SK-N-SH (cell line): Measurements from ENCODE around the gene METTL27. TPM values are rescaled to one million over a fixed set of nuclear protein-coding genes. Genes with fewer than 3 reads are reported as not detected.

ENCODE experiments used
- CTCF ChIA-PET: fragments of 300-600, 350-600 bp; formaldehyde crosslinking; extraction: SDS; loops from one replicate; lab custom pipeline; 2021; lab: Yijun Ruan, JAX
- POLR2A ChIA-PET: fragments of 350-600 bp; sonication (Branson Sonifier 250); formaldehyde crosslinking; extraction: SDS; loops from one replicate; lab custom pipeline; 2020; ENCODE audit warnings: antibody characterized with exemption, inconsistent platforms; lab: Yijun Ruan, JAX
- DNase-seq: peaks from one replicate; pipeline ENCODE4 v3.0.0; 2012
- H2AFZ ChIP-seq: fragments of 200-600 bp; sonication (generic); 2 replicates; pipeline ENCODE4 v1.8.1; 2016; ENCODE audit warnings: antibody characterized with exemption, mild to moderate bottlenecking, low read depth
- H3F3A ChIP-seq: fragments of 200-600 bp; sonication (generic); replicated peaks from 2 replicates; pipeline ENCODE3; 2016; ENCODE audit warnings: antibody characterized with exemption, mild to moderate bottlenecking; ENCODE audit not compliant: insufficient read depth
- H3K27ac ChIP-seq, 2 experiments: fragments of 200-500 bp in 1 of 2; fragments of 200-600 bp in 1 of 2; sonication (Bioruptor generic) in 1 of 2; sonication (generic), shearing (Covaris generic) in 1 of 2; 2 replicates each; pipeline versions ENCODE4 v1.5.1 to v1.6.1; 2014 to 2016; ENCODE audit warnings: low read depth in 2 of 2, inconsistent platforms in 1 of 2, low read length in 1 of 2, mild to moderate bottlenecking in 1 of 2, mixed read lengths in 1 of 2
- H3K27me3 ChIP-seq: fragments of 200-600 bp; sonication (generic), shearing (Covaris generic); 2 replicates; pipeline ENCODE4 v1.6.1; 2016; ENCODE audit warnings: mixed run types; ENCODE audit not compliant: insufficient read depth
- H3K36me3 ChIP-seq, 2 experiments: fragments of 200-500 bp in 1 of 2; fragments of 200-600 bp in 1 of 2; sonication (Bioruptor generic) in 1 of 2; sonication (generic) in 1 of 2; replicated peaks in 1 of 2; 2 replicates each; pipeline versions ENCODE3 to v1.5.1; 2014 to 2016; ENCODE audit warnings: low read length in 1 of 2, mild to moderate bottlenecking in 1 of 2; ENCODE audit not compliant: insufficient read depth in 2 of 2, control insufficient read depth in 1 of 2
- H3K4me1 ChIP-seq, 2 experiments: fragments of 200-500 bp in 1 of 2; fragments of 200-600 bp in 1 of 2; sonication (Bioruptor generic) in 1 of 2; sonication (generic), shearing (Covaris generic) in 1 of 2; 2 replicates each; pipeline versions ENCODE4 v1.5.1 to v1.6.1; 2014 to 2016; ENCODE audit warnings: low read depth in 1 of 2, low read length in 1 of 2, mixed run types in 1 of 2; ENCODE audit not compliant: insufficient read depth in 2 of 2, control insufficient read depth in 1 of 2
- H3K4me2 ChIP-seq: fragments of 200-600 bp; sonication (generic), shearing (Covaris generic); 2 replicates; pipeline ENCODE4 v1.6.1; 2017; ENCODE audit warnings: mixed run types
- H3K4me3 ChIP-seq, 2 experiments: fragments of 200-500 bp in 1 of 2; fragments of 200-600 bp in 1 of 2; sonication (Bioruptor generic) in 1 of 2; sonication (generic), shearing (Covaris generic) in 1 of 2; 2 replicates each; pipeline versions ENCODE4 v1.5.1 to v1.8.1; 2014 to 2016; ENCODE audit warnings: low read depth in 2 of 2, inconsistent platforms in 1 of 2, low read length in 1 of 2, mild to moderate bottlenecking in 1 of 2, mixed read lengths in 1 of 2, moderate library complexity in 1 of 2
- H3K79me2 ChIP-seq: fragments of 200-600 bp; sonication (generic); 2 replicates; pipeline ENCODE4 v1.8.1; 2017; ENCODE audit warnings: mild to moderate bottlenecking; ENCODE audit not compliant: insufficient read depth
- H3K9ac ChIP-seq: fragments of 200-600 bp; sonication (generic); 2 replicates; pipeline ENCODE4 v1.6.1; 2017; ENCODE audit warnings: mixed run types
- H3K9me2 ChIP-seq: fragments of 200-600 bp; sonication (generic); 2 replicates; pipeline ENCODE4 v1.6.1; 2017; ENCODE audit warnings: mixed run types
- H3K9me3 ChIP-seq: fragments of 200-600 bp; sonication (generic); 2 replicates; pipeline ENCODE4 v1.6.1; 2017; ENCODE audit warnings: mixed run types, mild to moderate bottlenecking, moderate library complexity
- H4K20me1 ChIP-seq: fragments of 200-600 bp; sonication (generic); 2 replicates; pipeline ENCODE4 v1.6.1; 2017; ENCODE audit warnings: mild to moderate bottlenecking, mixed run types; ENCODE audit not compliant: insufficient read depth
- CTCF ChIP-seq: fragments of 200-600 bp; sonication (generic); IDR thresholded peaks from 2 replicates; pipeline ENCODE4 v1.6.1; 2017; ENCODE audit warnings: antibody characterized with exemption, mild to moderate bottlenecking, moderate library complexity
- GATA2 ChIP-seq: sonication (generic); formaldehyde crosslinking; IDR thresholded peaks from 2 replicates; pipeline ENCODE4 v1.5.0; 2020; ENCODE audit warnings: mild to moderate bottlenecking, missing genetic modification reagents
- MAX ChIP-seq: IDR thresholded peaks from 2 replicates; pipeline ENCODE4 v1.4.0; 2012; ENCODE audit warnings: low read depth
- MEF2A ChIP-seq: IDR thresholded peaks from 2 replicates; pipeline ENCODE4 v1.4.0; 2012; ENCODE audit warnings: low read depth, borderline replicate concordance
- MXI1 ChIP-seq: IDR thresholded peaks from 2 replicates; pipeline ENCODE4 v1.6.1; 2012; ENCODE audit warnings: mild to moderate bottlenecking, low read depth, low read length, improper control_type of control experiment
- RAD21 ChIP-seq: IDR thresholded peaks from 2 replicates; pipeline ENCODE4 v1.6.1; 2012; ENCODE audit warnings: mild to moderate bottlenecking, low read length
- RCOR1 ChIP-seq: fragments of 150-350 bp; IDR thresholded peaks from 2 replicates; pipeline ENCODE4 v1.6.1; 2017; ENCODE audit warnings: antibody characterized with exemption, low read length
- RXRA ChIP-seq: IDR thresholded peaks from 2 replicates; pipeline ENCODE4 v1.4.0; 2012; ENCODE audit warnings: low read depth, mild to moderate bottlenecking, borderline replicate concordance
- SMC3 ChIP-seq: IDR thresholded peaks from 2 replicates; pipeline ENCODE4 v1.6.1; 2012; ENCODE audit warnings: low read depth, low read length, improper control_type of control experiment
- TAF1 ChIP-seq: IDR thresholded peaks from 2 replicates; pipeline ENCODE4 v1.6.1; 2012; ENCODE audit warnings: low read depth, mild to moderate bottlenecking, low read length, moderate library complexity, borderline replicate concordance
- WGBS: methylation state at CpG from one replicate; pipeline ENCODE4 v1.1.6; 2017; ENCODE audit warnings: low lambda C conversion rate; 5-methylcytosine and 5-hydroxymethylcytosine counted together
- polyA plus RNA-seq, 3 experiments: library from polyadenylated mRNA; depleted of rRNA; stranded (reverse); fragments of >200 nt; gene quantifications; 2 replicates each; pipeline ENCODE4 v1.2.3, GENCODE V29; 2012
- TF ChIP-seq, protein P1 (sequence below): IDR thresholded peaks from 2 replicates; pipeline ENCODE4 v1.6.1; 2012; ENCODE audit warnings: mild to moderate bottlenecking, low read depth, low read length, moderate library complexity

Gene METTL27
- polyA plus RNA-seq, 1 of the 3 experiments (the other 2 are of a cell fraction), result 3.1 TPM

DNA sequence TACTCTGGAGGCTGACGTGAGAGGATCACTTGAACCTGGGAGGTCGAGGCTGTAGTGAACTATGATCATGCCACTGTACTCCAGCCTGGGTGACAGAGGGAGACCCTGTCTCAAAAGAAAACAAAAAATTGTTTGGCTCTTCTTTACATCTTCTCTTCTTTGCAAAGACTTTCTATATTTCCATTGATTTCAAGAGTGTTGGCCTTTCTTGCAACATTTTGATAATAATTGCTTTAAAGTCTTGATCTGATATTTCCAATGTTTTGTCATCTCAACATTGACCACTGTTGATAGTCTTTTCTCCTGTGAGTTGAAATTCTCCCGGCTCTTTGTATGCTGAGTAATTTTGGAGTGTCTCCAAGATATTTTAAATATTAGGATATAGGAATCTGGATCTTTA, 29.3 kb downstream of the METTL27 start (continued):
- TF ChIP-seq, protein P1, sequence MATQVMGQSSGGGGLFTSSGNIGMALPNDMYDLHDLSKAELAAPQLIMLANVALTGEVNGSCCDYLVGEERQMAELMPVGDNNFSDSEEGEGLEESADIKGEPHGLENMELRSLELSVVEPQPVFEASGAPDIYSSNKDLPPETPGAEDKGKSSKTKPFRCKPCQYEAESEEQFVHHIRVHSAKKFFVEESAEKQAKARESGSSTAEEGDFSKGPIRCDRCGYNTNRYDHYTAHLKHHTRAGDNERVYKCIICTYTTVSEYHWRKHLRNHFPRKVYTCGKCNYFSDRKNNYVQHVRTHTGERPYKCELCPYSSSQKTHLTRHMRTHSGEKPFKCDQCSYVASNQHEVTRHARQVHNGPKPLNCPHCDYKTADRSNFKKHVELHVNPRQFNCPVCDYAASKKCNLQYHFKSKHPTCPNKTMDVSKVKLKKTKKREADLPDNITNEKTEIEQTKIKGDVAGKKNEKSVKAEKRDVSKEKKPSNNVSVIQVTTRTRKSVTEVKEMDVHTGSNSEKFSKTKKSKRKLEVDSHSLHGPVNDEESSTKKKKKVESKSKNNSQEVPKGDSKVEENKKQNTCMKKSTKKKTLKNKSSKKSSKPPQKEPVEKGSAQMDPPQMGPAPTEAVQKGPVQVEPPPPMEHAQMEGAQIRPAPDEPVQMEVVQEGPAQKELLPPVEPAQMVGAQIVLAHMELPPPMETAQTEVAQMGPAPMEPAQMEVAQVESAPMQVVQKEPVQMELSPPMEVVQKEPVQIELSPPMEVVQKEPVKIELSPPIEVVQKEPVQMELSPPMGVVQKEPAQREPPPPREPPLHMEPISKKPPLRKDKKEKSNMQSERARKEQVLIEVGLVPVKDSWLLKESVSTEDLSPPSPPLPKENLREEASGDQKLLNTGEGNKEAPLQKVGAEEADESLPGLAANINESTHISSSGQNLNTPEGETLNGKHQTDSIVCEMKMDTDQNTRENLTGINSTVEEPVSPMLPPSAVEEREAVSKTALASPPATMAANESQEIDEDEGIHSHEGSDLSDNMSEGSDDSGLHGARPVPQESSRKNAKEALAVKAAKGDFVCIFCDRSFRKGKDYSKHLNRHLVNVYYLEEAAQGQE, result no peak

GRCh38 chr7:73811760-73812168, 30.6 kb downstream of the METTL27 start:
- no peaks in the 10 kb centered on the region for H3K9me3 ChIP-seq
- no peak overlapping the region for H3K4me2 ChIP-seq
- ChIA-PET CTCF (interaction anchor here (0.6 to 9.2 kb wide), 21 partner anchors 10 to 367 kb away, joined by 3 to 89 read pairs (median 5); partner anchors contain the start of genes CLDN4 and METTL27), POLR2A (no interaction called here)
- H2AFZ ChIP-seq, result no peak overlapping the region
- H3K9ac ChIP-seq, result no peak overlapping the region
- H3K27me3 ChIP-seq, result no peaks in the 10 kb centered on the region
- DNase-seq, result peak; percentile 87
- no peaks in the 10 kb centered on the region for H4K20me1 ChIP-seq
- peaks cover 5% of the 10 kb centered on the region for H3F3A ChIP-seq
- no peak overlapping the region; a peak in 1 of 4 replicates for H3K4me3 ChIP-seq
- H3K9me2 ChIP-seq, result no peaks in the 10 kb centered on the region
- no peaks in the 10 kb centered on the region for H3K79me2 ChIP-seq
- no peaks in the 10 kb centered on the region for H3K4me1 ChIP-seq
- no peak overlapping the region for H3K27ac ChIP-seq
- no peak for TF ChIP-seq GATA2 (CRISPR knock-in tag)
- TF ChIP-seq CTCF, result peak; percentile 87
- peak; percentile 52; the same call in 1 of the 2 replicates for TF ChIP-seq MXI1
- no peak for TF ChIP-seq MEF2A
- TF ChIP-seq RXRA, result no peak
- TF ChIP-seq SMC3, result peak; percentile 93
- TF ChIP-seq RCOR1, result no peak
- peak; percentile 83 for TF ChIP-seq RAD21
- TF ChIP-seq MAX, result 0 out of 2 replicates have a peak, but pooled peaks have one; percentile 23
- TF ChIP-seq, protein P1, result peak; percentile 90
- no peak for TF ChIP-seq TAF1
- no peaks in the 10 kb centered on the region for H3K36me3 ChIP-seq
- 21% methylated on average over 6 of the region's 11 CpGs for WGBS
